ENCODE measurements around the gene PPP1R13B. TPM values are rescaled to one million over a fixed set of nuclear protein-coding genes. Genes with fewer than 3 reads are reported as not detected.

The PPP1R13B gene
- total and polyA plus RNA-seq, 7 donors, result 8.6 to 26.9 (median 9.9) TPM

DNA sequence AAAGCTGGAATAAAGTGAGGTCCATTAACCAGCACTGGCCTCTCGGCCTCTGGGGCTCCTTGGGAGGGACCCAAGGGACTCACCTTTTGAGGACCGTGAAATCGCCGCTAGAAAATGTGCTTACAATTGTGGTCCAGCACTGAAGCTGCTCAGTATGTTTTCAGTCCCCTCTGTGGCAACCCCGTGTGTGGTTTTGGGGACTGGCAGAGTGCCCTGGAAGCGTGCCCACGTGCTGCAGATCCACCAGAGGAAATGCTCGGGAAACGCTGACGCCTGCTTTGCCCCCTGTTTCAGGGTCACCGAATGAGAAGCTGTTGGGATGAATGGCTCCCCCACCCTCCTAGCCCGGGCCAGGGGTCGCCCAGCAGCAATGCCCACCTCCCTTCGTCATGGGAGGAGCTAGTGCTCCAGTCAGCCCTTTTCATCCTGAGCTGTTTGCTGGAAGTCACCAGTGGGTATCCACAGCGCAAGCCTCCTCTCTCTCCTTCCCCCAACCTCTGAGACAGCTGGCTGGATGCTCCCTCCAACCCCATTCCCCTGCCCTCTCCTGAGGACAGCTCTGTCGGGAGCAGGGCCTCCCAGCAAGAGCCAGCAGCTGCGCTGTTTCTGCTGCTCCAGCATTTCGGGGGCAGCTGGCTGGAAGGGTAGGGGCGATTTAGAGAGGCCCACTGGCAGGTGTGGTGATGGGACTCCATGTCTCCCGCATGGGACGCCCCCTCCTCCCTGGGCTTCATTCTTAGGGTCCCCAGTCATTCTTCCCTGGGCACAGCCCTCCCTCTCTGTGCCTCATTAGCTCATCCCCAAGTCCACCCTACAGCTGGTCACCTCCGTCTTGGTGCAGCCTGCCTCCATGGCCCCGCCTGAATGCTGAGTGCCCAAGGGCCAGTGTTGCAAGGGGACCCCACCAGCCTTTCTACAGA is 33.2 kb upstream of the PPP1R13B start:
- TF ChIP-seq POLR2A (IDR thresholded peaks at IDR 0.05) (no peak), POLR2AphosphoS5 (IDR thresholded peaks at IDR 0.05) (peak in 2 of 4 donors; percentile 29 to 44), EP300 (IDR thresholded peaks at IDR 0.05) (no peak)
- TF ChIP-seq, protein P1, sequence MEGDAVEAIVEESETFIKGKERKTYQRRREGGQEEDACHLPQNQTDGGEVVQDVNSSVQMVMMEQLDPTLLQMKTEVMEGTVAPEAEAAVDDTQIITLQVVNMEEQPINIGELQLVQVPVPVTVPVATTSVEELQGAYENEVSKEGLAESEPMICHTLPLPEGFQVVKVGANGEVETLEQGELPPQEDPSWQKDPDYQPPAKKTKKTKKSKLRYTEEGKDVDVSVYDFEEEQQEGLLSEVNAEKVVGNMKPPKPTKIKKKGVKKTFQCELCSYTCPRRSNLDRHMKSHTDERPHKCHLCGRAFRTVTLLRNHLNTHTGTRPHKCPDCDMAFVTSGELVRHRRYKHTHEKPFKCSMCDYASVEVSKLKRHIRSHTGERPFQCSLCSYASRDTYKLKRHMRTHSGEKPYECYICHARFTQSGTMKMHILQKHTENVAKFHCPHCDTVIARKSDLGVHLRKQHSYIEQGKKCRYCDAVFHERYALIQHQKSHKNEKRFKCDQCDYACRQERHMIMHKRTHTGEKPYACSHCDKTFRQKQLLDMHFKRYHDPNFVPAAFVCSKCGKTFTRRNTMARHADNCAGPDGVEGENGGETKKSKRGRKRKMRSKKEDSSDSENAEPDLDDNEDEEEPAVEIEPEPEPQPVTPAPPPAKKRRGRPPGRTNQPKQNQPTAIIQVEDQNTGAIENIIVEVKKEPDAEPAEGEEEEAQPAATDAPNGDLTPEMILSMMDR (IDR thresholded peaks at IDR 0.05), result no peak
- Histone ChIP-seq H3K27me3 (no peaks in the 10 kb centered on the region), H3K4me3 (peak overlapping the region in 3 of 4 donors; percentile 2 to 14 (median 7)), H3K27ac (peak overlapping the region; percentile 39 to 73 (median 56)), H3K4me1 (peaks cover 0 to 39% (median 37%) of the 10 kb centered on the region in 4 donors), H3K36me3 (no peaks in the 10 kb centered on the region), H3K9me3 (no peaks in the 10 kb centered on the region)
- WGBS, 2 donors, result 22 to 23% methylated on average over 23 of the region's 23 CpGs
- intact Hi-C loops (cut with DNase I), result no loop called here
- DNase-seq, result peak; percentile 92

GRCh38 chr14:103879570-103880347 is 32.4 kb upstream of the PPP1R13B start:
- peaks cover 0 to 39% (median 37%) of the 10 kb centered on the region in 4 donors for H3K4me1 ChIP-seq
- intact Hi-C loops (cut with DNase I), result no loop called here

GRCh38 chr14:103879118-103879569 is 31.8 kb upstream of the PPP1R13B start:
- intact Hi-C loops (cut with DNase I), result no loop called here
- no peak for DNase-seq
- H3K36me3 ChIP-seq, result no peaks in the 10 kb centered on the region
- H3K27me3 ChIP-seq, result no peaks in the 10 kb centered on the region
- H3K9me3 ChIP-seq, result no peaks in the 10 kb centered on the region
- TF ChIP-seq, protein P1 (IDR thresholded peaks at IDR 0.05), result no peak
- TF ChIP-seq POLR2A (IDR thresholded peaks at IDR 0.05) (no peak), EP300 (IDR thresholded peaks at IDR 0.05) (no peak), POLR2AphosphoS5 (IDR thresholded peaks at IDR 0.05) (no peak)
- H3K4me3 ChIP-seq, result no peak overlapping the region
- peaks cover 0 to 39% (median 37%) of the 10 kb centered on the region in 4 donors for H3K4me1 ChIP-seq
- H3K27ac ChIP-seq, result peak overlapping the region in 1 of 4 donors; percentile 43
- WGBS, 2 donors, result 34 to 78% methylated on average over 16 of the region's 16 CpGs

More at GRCh38 chr14:103879570-103880347, 32.4 kb upstream of the PPP1R13B start:
- no peak for DNase-seq
- peak overlapping the region in 3 of 4 donors; percentile 2 to 14 (median 7) for H3K4me3 ChIP-seq
- 6 to 23% methylated on average over 34 of the region's 34 CpGs for WGBS, 2 donors
- no peaks in the 10 kb centered on the region for H3K9me3 ChIP-seq
- H3K27me3 ChIP-seq, result no peaks in the 10 kb centered on the region
- peak overlapping the region; percentile 39 to 73 (median 56) for H3K27ac ChIP-seq
- no peaks in the 10 kb centered on the region for H3K36me3 ChIP-seq
- peak in 1 of 2 donors; percentile 18 for TF ChIP-seq POLR2A (IDR thresholded peaks at IDR 0.05)
- TF ChIP-seq EP300 (IDR thresholded peaks at IDR 0.05), result no peak
- TF ChIP-seq POLR2AphosphoS5 (IDR thresholded peaks at IDR 0.05), result no peak
- TF ChIP-seq, protein P1 (IDR thresholded peaks at IDR 0.05), result no peak

GRCh38 chr14:103878180-103878579 is 30.8 kb upstream of the PPP1R13B start:
- H3K27ac ChIP-seq, result no peak overlapping the region

More at GRCh38 chr14:103878180-103878579, 30.8 kb upstream of the PPP1R13B start:
- no peak for TF ChIP-seq POLR2A (IDR thresholded peaks at IDR 0.05)
- TF ChIP-seq EP300 (IDR thresholded peaks at IDR 0.05), result no peak
- TF ChIP-seq, protein P1 (IDR thresholded peaks at IDR 0.05), result no peak
- TF ChIP-seq POLR2AphosphoS5 (IDR thresholded peaks at IDR 0.05), result no peak
- no peaks in the 10 kb centered on the region for H3K36me3 ChIP-seq
- WGBS, 2 donors, result 90 to 95% methylated on average over 11 of the region's 11 CpGs
- H3K4me1 ChIP-seq, result peaks cover 0 to 38% (median 36%) of the 10 kb centered on the region in 4 donors
- intact Hi-C loops (cut with DNase I), result no loop called here
- no peaks in the 10 kb centered on the region for H3K9me3 ChIP-seq
- H3K4me3 ChIP-seq, result no peak overlapping the region
- no peak for DNase-seq
- H3K27me3 ChIP-seq, result no peaks in the 10 kb centered on the region
